Natural killer cell (primary cell): ENCODE results near the gene ANKRD6. TPM values are rescaled to one million over a fixed set of nuclear protein-coding genes. Genes with fewer than 3 reads are reported as not detected.

Experiments used
- ATAC-seq, 3 donors: fragments of 150-1000 bp in 2 of 3; fragments of 200-7000 bp in 1 of 3; cut with Tn5 transposase; 1 replicate in 1 of 3; 2 replicates in 2 of 3; pipeline ENCODE4 v1.10.0; 2021; ENCODE audit warnings: mild to moderate bottlenecking in 2 of 3, moderate library complexity in 2 of 3
- DNase-seq, 2 donors: peaks; one replicate each; pipeline versions ENCODE4 v3.0.0 to v3.0.0-alpha.2; 2013 to 2021; ENCODE audit warnings: mixed read lengths in 1 of 2
- H3K27ac ChIP-seq: one replicate; pipeline ENCODE4 v1.5.1; 2013; ENCODE audit warnings: mild to moderate bottlenecking, low read length
- H3K27me3 ChIP-seq: one replicate; pipeline ENCODE4 v1.6.1; 2013; ENCODE audit warnings: low read length; ENCODE audit not compliant: control insufficient read depth, insufficient read depth
- H3K36me3 ChIP-seq: one replicate; pipeline ENCODE4 v1.6.1; 2013; ENCODE audit warnings: low read length; ENCODE audit not compliant: control insufficient read depth, insufficient read depth
- H3K4me1 ChIP-seq: one replicate; pipeline ENCODE4 v1.6.1; 2013; ENCODE audit warnings: low read length; ENCODE audit not compliant: control insufficient read depth, insufficient read depth
- H3K4me3 ChIP-seq: one replicate; pipeline ENCODE4 v1.5.1; 2013; ENCODE audit warnings: low read length
- H3K9me3 ChIP-seq: one replicate; pipeline ENCODE4 v1.6.1; 2013; ENCODE audit warnings: low read length; ENCODE audit not compliant: control insufficient read depth, insufficient read depth
- H3K27ac Mint-ChIP-seq, 2 donors: one replicate each; pipeline ENCODE4 v1.8.0; 2022; ENCODE audit warnings: mild to moderate bottlenecking in 2 of 2, mixed read lengths in 2 of 2, moderate library complexity in 1 of 2
- H3K27me3 Mint-ChIP-seq, 2 donors: one replicate each; pipeline ENCODE4 v1.8.0; 2022; ENCODE audit warnings: low read depth in 2 of 2, mixed read lengths in 2 of 2
- H3K36me3 Mint-ChIP-seq: one replicate; pipeline ENCODE4 v1.8.0; 2022; ENCODE audit warnings: mixed read lengths
- H3K4me1 Mint-ChIP-seq, 2 donors: one replicate each; pipeline ENCODE4 v1.8.0; 2022; ENCODE audit warnings: mixed read lengths in 2 of 2
- H3K4me3 Mint-ChIP-seq: one replicate; pipeline ENCODE4 v1.8.0; 2022; ENCODE audit warnings: mild to moderate bottlenecking, moderate library complexity, mixed read lengths
- H3K9me3 Mint-ChIP-seq, 2 donors: one replicate each; pipeline ENCODE4 v1.8.0; 2022; ENCODE audit warnings: mixed read lengths in 2 of 2
- WGBS: methylation state at CpG from one replicate; pipeline ENCODE4 v1.1.7; 2013; ENCODE audit warnings: missing lambda C conversion rate; ENCODE audit not compliant: insufficient coverage; 5-methylcytosine and 5-hydroxymethylcytosine counted together
- intact Hi-C: fragments of 100-400 bp; cut with micrococcal nuclease; formaldehyde crosslinking; loops from one replicate; pipeline ENCODE4 v1.14.2; 2022
- total RNA-seq, 4 donors: library from RNA; stranded (reverse); fragments of 120-200 nt in 1 of 4; gene quantifications; one replicate each; pipeline versions ENCODE4 v1.2.3 to v1.2.4, GENCODE V29; 2013 to 2022
- TF ChIP-seq, protein P1 (sequence below): fragments of 200-600 bp; IDR thresholded peaks from one replicate; pipeline ENCODE4 v1.8.0; 2022; ENCODE audit warnings: antibody characterized with exemption

Gene ANKRD6
- total RNA-seq, 3 donors from 2014 or later (not counting 1 experiment from before 2014, with no cell fraction given): 4.5 to 9.0 (median 4.6) TPM

- Histone ChIP-seq H3K27ac (no peak overlapping the region), H3K36me3 (no peaks in the 10 kb centered on the region), H3K4me1 (peaks cover 11% of the 10 kb centered on the region), H3K27me3 (no peaks in the 10 kb centered on the region), H3K4me3 (peak overlapping the region; percentile 54), H3K9me3 (no peaks in the 10 kb centered on the region)
- peaks cover 0 to 24% of the 10 kb centered on the region in 2 donors for H3K27me3 Mint-ChIP-seq
- WGBS: 1% methylated on average over 80 of the region's 80 CpGs
- H3K4me1 Mint-ChIP-seq: peaks cover 5 to 24% of the 10 kb centered on the region in 2 donors
- no peaks in the 10 kb centered on the region for H3K36me3 Mint-ChIP-seq
- no peaks in the 10 kb centered on the region for H3K9me3 Mint-ChIP-seq
- H3K4me3 Mint-ChIP-seq: peak overlapping the region; percentile 77
- peak; percentile 30 to 53 for DNase-seq
- TF ChIP-seq, protein P1, sequence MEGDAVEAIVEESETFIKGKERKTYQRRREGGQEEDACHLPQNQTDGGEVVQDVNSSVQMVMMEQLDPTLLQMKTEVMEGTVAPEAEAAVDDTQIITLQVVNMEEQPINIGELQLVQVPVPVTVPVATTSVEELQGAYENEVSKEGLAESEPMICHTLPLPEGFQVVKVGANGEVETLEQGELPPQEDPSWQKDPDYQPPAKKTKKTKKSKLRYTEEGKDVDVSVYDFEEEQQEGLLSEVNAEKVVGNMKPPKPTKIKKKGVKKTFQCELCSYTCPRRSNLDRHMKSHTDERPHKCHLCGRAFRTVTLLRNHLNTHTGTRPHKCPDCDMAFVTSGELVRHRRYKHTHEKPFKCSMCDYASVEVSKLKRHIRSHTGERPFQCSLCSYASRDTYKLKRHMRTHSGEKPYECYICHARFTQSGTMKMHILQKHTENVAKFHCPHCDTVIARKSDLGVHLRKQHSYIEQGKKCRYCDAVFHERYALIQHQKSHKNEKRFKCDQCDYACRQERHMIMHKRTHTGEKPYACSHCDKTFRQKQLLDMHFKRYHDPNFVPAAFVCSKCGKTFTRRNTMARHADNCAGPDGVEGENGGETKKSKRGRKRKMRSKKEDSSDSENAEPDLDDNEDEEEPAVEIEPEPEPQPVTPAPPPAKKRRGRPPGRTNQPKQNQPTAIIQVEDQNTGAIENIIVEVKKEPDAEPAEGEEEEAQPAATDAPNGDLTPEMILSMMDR: peak; percentile 26
- H3K27ac Mint-ChIP-seq: peak overlapping the region; percentile 31 to 71
- peak; percentile 16 to 38 (median 31) for ATAC-seq
- intact Hi-C loops: loop anchor here (1.0 kb wide), 2 partner anchors 177 to 205 kb away; partner anchors contain the start of gene LYRM2
These were observed 549 bp downstream of the ANKRD6 start for GRCh38 chr6:89433252-89434149.

- Histone ChIP-seq H3K4me1 (peaks cover 11% of the 10 kb centered on the region), H3K4me3 (peak overlapping the region; percentile 54), H3K27me3 (no peaks in the 10 kb centered on the region), H3K9me3 (no peaks in the 10 kb centered on the region), H3K36me3 (no peaks in the 10 kb centered on the region), H3K27ac (no peak overlapping the region)
- ATAC-seq (no peak), DNase-seq (no peak)
- no peaks in the 10 kb centered on the region for H3K9me3 Mint-ChIP-seq
- no peaks in the 10 kb centered on the region for H3K36me3 Mint-ChIP-seq
- TF ChIP-seq, protein P1: no peak
- intact Hi-C loops: no loop called here
- H3K27me3 Mint-ChIP-seq: peaks cover 0 to 17% of the 10 kb centered on the region in 2 donors
- H3K4me3 Mint-ChIP-seq: peak overlapping the region; percentile 79
- peaks cover 5 to 24% of the 10 kb centered on the region in 2 donors for H3K4me1 Mint-ChIP-seq
- 85% methylated on average over 3 of the region's 3 CpGs for WGBS
- peak overlapping the region; percentile 31 to 71 for H3K27ac Mint-ChIP-seq
These were observed 1.2 kb downstream of the ANKRD6 start for GRCh38 chr6:89434150-89434499.

GRCh38 chr6:89434954-89435353 lies 2.0 kb downstream of the ANKRD6 start:
- Mint-ChIP-seq H3K36me3 (no peaks in the 10 kb centered on the region), H3K4me1 (peaks cover 5 to 24% of the 10 kb centered on the region in 2 donors), H3K4me3 (peak overlapping the region; percentile 29), H3K27me3 (peaks cover 0 to 9% of the 10 kb centered on the region in 2 donors), H3K9me3 (no peaks in the 10 kb centered on the region), H3K27ac (peak overlapping the region in 1 of 2 donors; percentile 47)
- WGBS: 91% methylated on average over 4 of the region's 4 CpGs
- H3K27me3 ChIP-seq: no peaks in the 10 kb centered on the region
- TF ChIP-seq, protein P1: no peak
- H3K9me3 ChIP-seq: no peaks in the 10 kb centered on the region
- DNase-seq (no peak), ATAC-seq (no peak)
- no peak overlapping the region for H3K4me3 ChIP-seq
- H3K27ac ChIP-seq: no peak overlapping the region
- no peaks in the 10 kb centered on the region for H3K36me3 ChIP-seq
- intact Hi-C loops: no loop called here
- H3K4me1 ChIP-seq: peaks cover 11% of the 10 kb centered on the region
